ENCODE data around the gene RSPH3.
"Not testable (repeated sequence)": the region's sequence is repeated elsewhere in the genome, so short reads cannot be mapped to it uniquely, and the experiment has no call there.

RSPH3 gene

GRCh38 chr6:158996856-158997255, 3.1 kb downstream of the RSPH3 start:
- H3K4me3 ChIP-seq (ENCODE audit: control insufficient read depth, low read depth, low read length), result no peak overlapping the region
- TF ChIP-seq, protein P1, sequence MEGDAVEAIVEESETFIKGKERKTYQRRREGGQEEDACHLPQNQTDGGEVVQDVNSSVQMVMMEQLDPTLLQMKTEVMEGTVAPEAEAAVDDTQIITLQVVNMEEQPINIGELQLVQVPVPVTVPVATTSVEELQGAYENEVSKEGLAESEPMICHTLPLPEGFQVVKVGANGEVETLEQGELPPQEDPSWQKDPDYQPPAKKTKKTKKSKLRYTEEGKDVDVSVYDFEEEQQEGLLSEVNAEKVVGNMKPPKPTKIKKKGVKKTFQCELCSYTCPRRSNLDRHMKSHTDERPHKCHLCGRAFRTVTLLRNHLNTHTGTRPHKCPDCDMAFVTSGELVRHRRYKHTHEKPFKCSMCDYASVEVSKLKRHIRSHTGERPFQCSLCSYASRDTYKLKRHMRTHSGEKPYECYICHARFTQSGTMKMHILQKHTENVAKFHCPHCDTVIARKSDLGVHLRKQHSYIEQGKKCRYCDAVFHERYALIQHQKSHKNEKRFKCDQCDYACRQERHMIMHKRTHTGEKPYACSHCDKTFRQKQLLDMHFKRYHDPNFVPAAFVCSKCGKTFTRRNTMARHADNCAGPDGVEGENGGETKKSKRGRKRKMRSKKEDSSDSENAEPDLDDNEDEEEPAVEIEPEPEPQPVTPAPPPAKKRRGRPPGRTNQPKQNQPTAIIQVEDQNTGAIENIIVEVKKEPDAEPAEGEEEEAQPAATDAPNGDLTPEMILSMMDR (IDR thresholded peaks at IDR 0.05; ENCODE audit: control insufficient read depth, insufficient read depth, low read depth, low read length, missing control alignments), result no peak
- DNase-seq (ENCODE audit: low read depth), result no peak

GRCh38 chr6:158993639-158994038, 6.4 kb downstream of the RSPH3 start:
- no peak for DNase-seq (ENCODE audit: low read depth)
- TF ChIP-seq, protein P1 (IDR thresholded peaks at IDR 0.05; ENCODE audit: control insufficient read depth, insufficient read depth, low read depth, low read length, missing control alignments), result no peak

DNA sequence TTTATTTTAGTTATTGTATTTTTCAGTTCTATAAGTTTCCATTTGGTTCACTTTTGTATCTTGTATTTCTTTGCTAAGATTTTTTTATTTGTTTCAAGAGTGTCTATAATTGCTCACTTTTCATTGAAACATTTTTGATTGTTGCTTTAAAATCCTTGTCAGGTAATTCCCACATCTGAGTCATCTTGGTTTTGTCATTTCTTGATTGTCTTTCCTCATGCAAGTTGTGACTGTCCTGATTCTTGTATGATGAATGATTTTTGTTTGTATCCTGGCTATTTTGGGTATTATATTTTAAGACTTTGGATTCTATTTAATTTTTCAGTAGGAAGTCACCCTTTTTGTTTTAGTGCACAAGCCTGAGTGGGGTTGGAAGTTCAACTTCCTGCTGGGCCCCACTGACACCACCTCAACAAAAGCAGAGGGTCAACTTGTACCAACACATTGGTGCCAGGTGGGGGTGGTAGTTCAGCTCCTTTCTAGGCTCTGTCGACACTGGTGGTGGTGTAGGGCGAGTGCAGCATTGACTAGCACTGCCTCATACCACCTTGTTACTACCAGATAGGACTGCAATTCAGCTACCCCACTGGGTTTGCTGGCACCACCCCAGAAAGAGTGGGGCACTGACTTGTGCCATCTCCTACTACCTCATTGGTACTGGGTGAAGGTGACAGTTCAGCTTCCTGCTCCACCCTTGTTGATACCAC, 8.8 kb downstream of the RSPH3 start:
- TF ChIP-seq, protein P1 (IDR thresholded peaks at IDR 0.05; ENCODE audit: control insufficient read depth, insufficient read depth, low read depth, low read length, missing control alignments), result no peak
- no peak for DNase-seq (ENCODE audit: low read depth)

More at GRCh38 chr6:158993639-158994038, 6.4 kb downstream of the RSPH3 start:
- no peak overlapping the region for H3K4me3 ChIP-seq (ENCODE audit: control insufficient read depth, low read depth, low read length)

GRCh38 chr6:158989711-158990110, 10.3 kb downstream of the RSPH3 start:
- DNase-seq (ENCODE audit: low read depth); H3K4me3 ChIP-seq (ENCODE audit: control insufficient read depth, low read depth, low read length): not testable (repeated sequence)

More for the DNA sequence above, 8.8 kb downstream of the RSPH3 start:
- no peak overlapping the region for H3K4me3 ChIP-seq (ENCODE audit: control insufficient read depth, low read depth, low read length)

GRCh38 chr6:158988477-158988876, 11.5 kb downstream of the RSPH3 start:
- TF ChIP-seq, protein P1 (IDR thresholded peaks at IDR 0.05; ENCODE audit: control insufficient read depth, insufficient read depth, low read depth, low read length, missing control alignments), result no peak
- H3K4me3 ChIP-seq (ENCODE audit: control insufficient read depth, low read depth, low read length), result no peak overlapping the region
- no peak for DNase-seq (ENCODE audit: low read depth)

- H3K4me3 ChIP-seq (ENCODE audit: control insufficient read depth, low read depth, low read length), result no peak overlapping the region
- TF ChIP-seq, protein P1 (IDR thresholded peaks at IDR 0.05; ENCODE audit: control insufficient read depth, insufficient read depth, low read depth, low read length, missing control alignments), result no peak
- no peak for DNase-seq (ENCODE audit: low read depth)
Measured at GRCh38 chr6:158987657-158988056, 12.3 kb downstream of the RSPH3 start.

DNA sequence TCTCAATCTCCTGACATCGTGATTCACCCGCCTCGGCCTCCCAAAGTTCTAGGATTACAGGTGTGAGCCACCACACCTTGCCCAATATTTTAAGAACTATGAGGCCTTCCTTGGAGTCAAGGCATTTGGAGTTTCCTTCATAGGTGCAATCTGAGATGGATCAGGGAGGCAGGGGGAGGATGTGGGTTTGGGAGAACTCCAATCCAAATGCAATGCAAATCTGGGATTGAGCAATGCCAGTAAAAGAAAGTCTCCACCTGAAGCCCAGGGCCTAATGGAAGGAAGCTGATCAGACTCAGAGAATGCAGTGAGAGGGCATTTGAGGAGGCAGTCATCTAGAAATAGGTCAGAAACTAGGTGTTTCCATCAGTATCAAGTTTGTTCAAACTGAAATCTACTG, 21.2 kb downstream of the RSPH3 start:
- no peak overlapping the region for H3K4me3 ChIP-seq (ENCODE audit: control insufficient read depth, low read depth, low read length)
- DNase-seq (ENCODE audit: low read depth), result no peak
- TF ChIP-seq, protein P1 (IDR thresholded peaks at IDR 0.05; ENCODE audit: control insufficient read depth, insufficient read depth, low read depth, low read length, missing control alignments), result no peak
